ENCODE data around the gene MROH7.

Gene MROH7

GRCh38 chr1:54721719-54722118, 80.1 kb downstream of the MROH7 start:
- FAIRE-seq: no peak

GRCh38 chr1:54723985-54724384, 82.4 kb downstream of the MROH7 start:
- DNase-seq (ENCODE audit: insufficient read length, low spot score) (no peak), FAIRE-seq (no peak)

More at GRCh38 chr1:54721719-54722118, 80.1 kb downstream of the MROH7 start:
- DNase-seq (ENCODE audit: insufficient read length, low spot score): no peak

- FAIRE-seq (no peak), DNase-seq (ENCODE audit: insufficient read length, low spot score) (no peak)
Measured at GRCh38 chr1:54724771-54725170, 83.2 kb downstream of the MROH7 start.

GRCh38 chr1:54728027-54728426, 86.4 kb downstream of the MROH7 start:
- no peak for FAIRE-seq
- no peak for DNase-seq (ENCODE audit: insufficient read length, low spot score)

- no peak for DNase-seq (ENCODE audit: insufficient read length, low spot score)
- no peak for FAIRE-seq
Measured at GRCh38 chr1:54736685-54737084, 95.1 kb downstream of the MROH7 start.

GRCh38 chr1:54738244-54738643, 96.7 kb downstream of the MROH7 start:
- FAIRE-seq (no peak), DNase-seq (ENCODE audit: insufficient read length, low spot score) (no peak)

- DNase-seq (ENCODE audit: insufficient read length, low spot score) (no peak), FAIRE-seq (no peak)
Measured at GRCh38 chr1:54741531-54741930, 99.9 kb downstream of the MROH7 start.

GRCh38 chr1:54742282-54742681, 100.7 kb downstream of the MROH7 start:
- DNase-seq (ENCODE audit: insufficient read length, low spot score) (no peak), FAIRE-seq (no peak)

- DNase-seq (ENCODE audit: insufficient read length, low spot score) (no peak), FAIRE-seq (no peak)
Measured at GRCh38 chr1:54743416-54744226, 102.0 kb downstream of the MROH7 start.

- FAIRE-seq (no peak), DNase-seq (ENCODE audit: insufficient read length, low spot score) (no peak)
Measured at GRCh38 chr1:54744696-54745095, 103.1 kb downstream of the MROH7 start.

GRCh38 chr1:54745274-54745673, 103.7 kb downstream of the MROH7 start:
- FAIRE-seq: no peak

GRCh38 chr1:54745864-54746263, 104.3 kb downstream of the MROH7 start:
- FAIRE-seq: no peak
- DNase-seq (ENCODE audit: insufficient read length, low spot score): no peak

More at GRCh38 chr1:54745274-54745673, 103.7 kb downstream of the MROH7 start:
- DNase-seq (ENCODE audit: insufficient read length, low spot score): no peak

- DNase-seq (ENCODE audit: insufficient read length, low spot score) (no peak), FAIRE-seq (no peak)
Measured at GRCh38 chr1:54748094-54748835, 106.7 kb downstream of the MROH7 start.

GRCh38 chr1:54750596-54750995, 109.0 kb downstream of the MROH7 start:
- no peak for FAIRE-seq
- DNase-seq (ENCODE audit: insufficient read length, low spot score): no peak

GRCh38 chr1:54751426-54751825, 109.8 kb downstream of the MROH7 start:
- no peak for DNase-seq (ENCODE audit: insufficient read length, low spot score)
- no peak for FAIRE-seq

- DNase-seq (ENCODE audit: insufficient read length, low spot score) (no peak), FAIRE-seq (no peak)
Measured at GRCh38 chr1:54754045-54754444, 112.5 kb downstream of the MROH7 start.

GRCh38 chr1:54754486-54755285, 113.1 kb downstream of the MROH7 start:
- FAIRE-seq (no peak), DNase-seq (ENCODE audit: insufficient read length, low spot score) (no peak)

- DNase-seq (ENCODE audit: insufficient read length, low spot score): no peak
- no peak for FAIRE-seq
Measured at GRCh38 chr1:54757833-54758232, 116.2 kb downstream of the MROH7 start.

GRCh38 chr1:54758678-54759348, 117.2 kb downstream of the MROH7 start:
- no peak for FAIRE-seq
- DNase-seq (ENCODE audit: insufficient read length, low spot score): no peak
